Naive thymus-derived CD4-positive, alpha-beta T cell (primary cell): ENCODE measurements around the gene ARMC2. TPM values are rescaled to one million over a fixed set of nuclear protein-coding genes. Genes with fewer than 3 reads are reported as not detected.
A peak's percentile ranks its signal among the peaks of the same experiment; 100 is the strongest.

Source experiments
- ATAC-seq: fragments of 150-1000 bp; cut with Tn5 transposase; 2 replicates; pipeline ENCODE4 v1.10.0; 2021; ENCODE audit warnings: mild to moderate bottlenecking, moderate library complexity
- CTCF ChIA-PET: fragments of 350-600 bp; sonication (Branson Sonifier 250); formaldehyde crosslinking; loops from one replicate; lab custom pipeline; 2021; ENCODE audit warnings: antibody characterized with exemption; lab: Charles Lee
- POLR2A ChIA-PET: fragments of 350-600 bp; sonication (Branson Sonifier 250); formaldehyde crosslinking; loops from one replicate; lab custom pipeline; 2021; ENCODE audit warnings: antibody characterized with exemption, inconsistent platforms; lab: Charles Lee
- DNase-seq, 9 donors: peaks; one replicate each; pipeline versions ENCODE4 v3.0.0 to v3.0.0-alpha.2; 2020 to 2022; ENCODE audit warnings: mixed read lengths in 1 of 9
- H3K27ac ChIP-seq: one replicate; pipeline ENCODE4 v1.7.0; 2013; ENCODE audit warnings: mild to moderate bottlenecking, low read depth, low read length, moderate library complexity
- H3K27me3 ChIP-seq, 2 donors: one replicate each; pipeline ENCODE4 v1.7.0; 2013; ENCODE audit warnings: low read length in 2 of 2, mild to moderate bottlenecking in 2 of 2, moderate library complexity in 2 of 2; ENCODE audit not compliant: control insufficient read depth in 2 of 2, insufficient read depth in 2 of 2
- H3K36me3 ChIP-seq, 3 experiments: 1 replicate in 2 of 3; 2 replicates in 1 of 3; pipeline ENCODE4 v1.7.0; 2013; ENCODE audit warnings: low read length in 3 of 3, mild to moderate bottlenecking in 3 of 3, moderate library complexity in 1 of 3; ENCODE audit not compliant: insufficient read depth in 3 of 3, control insufficient read depth in 2 of 3
- H3K4me1 ChIP-seq, 2 donors: one replicate each; pipeline ENCODE4 v1.7.0; 2013; ENCODE audit warnings: low read length in 2 of 2, mild to moderate bottlenecking in 2 of 2, moderate library complexity in 1 of 2; ENCODE audit not compliant: control insufficient read depth in 2 of 2, insufficient read depth in 2 of 2
- H3K4me3 ChIP-seq: 2 replicates; pipeline ENCODE4 v1.7.0; 2013; ENCODE audit warnings: mild to moderate bottlenecking, low read length
- H3K9me3 ChIP-seq, 3 experiments: 1 replicate in 2 of 3; 2 replicates in 1 of 3; pipeline ENCODE4 v1.7.0; 2013; ENCODE audit warnings: low read length in 3 of 3; ENCODE audit not compliant: control insufficient read depth in 2 of 3
- H3K27ac Mint-ChIP-seq, 9 donors: one replicate each; pipeline ENCODE4 v1.8.0; 2020 to 2022; ENCODE audit warnings: mixed read lengths in 9 of 9, mild to moderate bottlenecking in 8 of 9, moderate library complexity in 5 of 9, inconsistent platforms in 2 of 9
- H3K27me3 Mint-ChIP-seq, 5 donors: one replicate each; pipeline ENCODE4 v1.8.0; 2021 to 2022; ENCODE audit warnings: mixed read lengths in 5 of 5, mild to moderate bottlenecking in 1 of 5
- H3K36me3 Mint-ChIP-seq, 5 donors: one replicate each; pipeline ENCODE4 v1.8.0; 2020 to 2022; ENCODE audit warnings: mixed read lengths in 5 of 5, mild to moderate bottlenecking in 3 of 5, inconsistent platforms in 1 of 5
- H3K4me1 Mint-ChIP-seq, 7 donors: one replicate each; pipeline ENCODE4 v1.8.0; 2020 to 2022; ENCODE audit warnings: mixed read lengths in 7 of 7, mild to moderate bottlenecking in 3 of 7, inconsistent platforms in 1 of 7
- H3K4me3 Mint-ChIP-seq, 10 donors: one replicate each; pipeline ENCODE4 v1.8.0; 2020 to 2022; ENCODE audit warnings: mild to moderate bottlenecking in 10 of 10, mixed read lengths in 10 of 10, moderate library complexity in 6 of 10, inconsistent platforms in 2 of 10
- H3K9me3 Mint-ChIP-seq, 11 donors: one replicate each; pipeline ENCODE4 v1.8.0; 2020 to 2022; ENCODE audit warnings: mixed read lengths in 11 of 11, mild to moderate bottlenecking in 4 of 11, inconsistent platforms in 1 of 11, moderate library complexity in 1 of 11
- intact Hi-C, 2 donors: fragments of 100-400 bp; cut with micrococcal nuclease; formaldehyde crosslinking; loops; one replicate each; pipeline ENCODE4 v1.15.1; 2023
- polyA plus RNA-seq, 2 donors: library from polyadenylated mRNA; unstranded; fragments of 300-500 nt; fragmentation: Illumina TruSeq; gene quantifications; one replicate each; pipeline ENCODE4 v1.2.3, GENCODE V29; 2021
- total RNA-seq, 6 experiments: library from RNA in 5 of 6; stranded (reverse) in 5 of 6; gene quantifications; 1 replicate in 5 of 6; 2 replicates in 1 of 6; pipeline ENCODE4 v1.2.3 and lab custom pipeline; 2021 to 2026

Gene ARMC2
- total and polyA plus RNA-seq, 7 experiments from 2014 or later = 3.6 to 12.7 (median 7.1) TPM

DNA sequence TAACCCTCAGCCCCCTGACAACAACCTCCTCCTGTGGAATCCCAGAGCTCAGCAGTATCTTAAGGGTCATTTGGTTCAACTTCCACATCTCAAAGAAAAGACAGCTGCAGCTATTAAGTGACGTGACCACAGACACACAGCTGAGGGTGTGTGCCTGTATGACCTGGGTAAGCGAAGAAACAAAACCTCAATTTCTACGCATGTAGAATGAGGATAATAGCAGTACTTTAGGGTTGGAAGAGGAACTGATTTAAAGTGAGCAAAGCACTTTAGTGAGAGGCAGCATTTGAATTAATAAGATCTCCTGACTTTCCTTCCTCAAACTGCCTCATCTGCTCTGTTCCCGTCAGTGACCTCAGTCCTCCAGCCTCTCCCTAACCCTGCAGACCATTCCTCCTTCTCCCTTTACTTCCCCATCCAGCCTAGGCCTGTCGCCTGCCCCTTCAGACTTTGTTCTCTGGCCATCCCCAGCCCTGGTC, 6.8 kb upstream of the ARMC2 start:
- DNase-seq = no peak
- POLR2A ChIA-PET = no interaction called here
- Histone ChIP-seq H3K27ac (no peak overlapping the region), H3K9me3 (no peaks in the 10 kb centered on the region), H3K27me3 (no peaks in the 10 kb centered on the region), H3K36me3 (no peaks in the 10 kb centered on the region), H3K4me1 (peaks cover 9 to 18% of the 10 kb centered on the region in 2 donors), H3K4me3 (no peak overlapping the region)
- no peaks in the 10 kb centered on the region for H3K36me3 Mint-ChIP-seq
- no peaks in the 10 kb centered on the region for H3K9me3 Mint-ChIP-seq
- peaks cover 14 to 23% (median 19%) of the 10 kb centered on the region in 7 donors for H3K4me1 Mint-ChIP-seq
- intact Hi-C loops = loop anchor here (10.0 kb wide), 2 partner anchors 547 to 577 kb away; partner anchors contain the start of genes AFG1L (in 1 of the 2) and SNX3 (in 1 of the 2)
- ATAC-seq = peak; percentile 76
- H3K27me3 Mint-ChIP-seq = peaks cover 0 to 52% (median 0%) of the 10 kb centered on the region in 5 donors
- CTCF ChIA-PET = no interaction called here
- peak overlapping the region in 1 of 9 donors; percentile 28 for H3K27ac Mint-ChIP-seq
- no peak overlapping the region for H3K4me3 Mint-ChIP-seq

DNA sequence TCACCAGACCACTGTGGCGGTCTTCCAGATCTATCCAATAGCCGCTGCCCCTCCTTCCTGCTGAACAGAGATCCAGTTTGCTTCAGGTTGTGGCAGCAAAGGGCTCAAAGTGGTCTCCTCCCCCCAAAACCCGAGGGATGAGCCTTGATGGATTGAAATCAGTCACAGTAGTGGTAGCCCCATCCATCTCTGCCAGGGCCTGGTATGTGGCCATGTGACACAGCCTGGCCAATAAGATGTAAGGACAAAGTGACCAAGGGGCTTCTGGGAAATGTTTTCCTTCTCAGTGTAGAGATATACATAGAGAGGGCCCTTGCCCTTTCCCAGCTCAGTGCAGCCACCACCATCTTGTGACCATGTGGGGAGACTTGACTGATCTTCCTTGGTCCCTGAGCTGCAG, 4.1 kb upstream of the ARMC2 start:
- no peaks in the 10 kb centered on the region for H3K9me3 Mint-ChIP-seq
- ATAC-seq (no peak), DNase-seq (no peak)
- POLR2A ChIA-PET = no interaction called here
- Histone ChIP-seq H3K9me3 (no peaks in the 10 kb centered on the region), H3K4me1 (peaks cover 6 to 12% of the 10 kb centered on the region in 2 donors), H3K4me3 (no peak overlapping the region), H3K36me3 (no peaks in the 10 kb centered on the region), H3K27me3 (no peaks in the 10 kb centered on the region), H3K27ac (no peak overlapping the region)
- H3K27me3 Mint-ChIP-seq = peaks cover 0 to 44% (median 0%) of the 10 kb centered on the region in 5 donors
- CTCF ChIA-PET = interaction anchor here (0.5 to 2.0 kb wide), 3 partner anchors 8 to 229 kb away, joined by 3 to 5 read pairs (median 3); no protein-coding TSS in a partner anchor
- H3K4me3 Mint-ChIP-seq = no peak overlapping the region
- intact Hi-C loops = loop anchor here (10.0 kb wide), 2 partner anchors 549 to 579 kb away; partner anchors contain the start of genes AFG1L (in 1 of the 2) and SNX3 (in 1 of the 2)
- H3K27ac Mint-ChIP-seq = no peak overlapping the region
- H3K4me1 Mint-ChIP-seq = peaks cover 5 to 15% (median 13%) of the 10 kb centered on the region in 7 donors
- H3K36me3 Mint-ChIP-seq = no peaks in the 10 kb centered on the region

GRCh38 chr6:108845145-108845544, 3.1 kb upstream of the ARMC2 start:
- Histone ChIP-seq H3K9me3 (no peaks in the 10 kb centered on the region), H3K36me3 (no peaks in the 10 kb centered on the region), H3K27ac (no peak overlapping the region), H3K4me1 (peaks cover 6 to 13% of the 10 kb centered on the region in 2 donors), H3K27me3 (no peaks in the 10 kb centered on the region), H3K4me3 (no peak overlapping the region)
- POLR2A ChIA-PET = interaction anchor here (3.4 kb wide), 1 partner anchor 285 kb away, joined by 8 read pairs; no protein-coding TSS in a partner anchor
- CTCF ChIA-PET = interaction anchor here (0.6 to 2.0 kb wide), 2 partner anchors 206 to 228 kb away, joined by 3 to 5 read pairs; no protein-coding TSS in a partner anchor
- intact Hi-C loops = loop anchor here (5.0 to 10.0 kb wide), 6 partner anchors 47 to 1972 kb away; partner anchors contain the start of genes SNX3 (in 2 of the 2), AFG1L (in 1 of the 2), CDK19 (in 1 of the 2) and SEC63 (in 1 of the 2)
- Mint-ChIP-seq H3K36me3 (no peaks in the 10 kb centered on the region), H3K4me3 (no peak overlapping the region), H3K4me1 (peaks cover 5 to 22% (median 14%) of the 10 kb centered on the region in 7 donors), H3K27me3 (peaks cover 0 to 43% (median 0%) of the 10 kb centered on the region in 5 donors), H3K27ac (no peak overlapping the region), H3K9me3 (no peaks in the 10 kb centered on the region)
- DNase-seq = no peak
- ATAC-seq = no peak

GRCh38 chr6:108846101-108846500, 2.1 kb upstream of the ARMC2 start:
- Histone ChIP-seq H3K36me3 (no peaks in the 10 kb centered on the region), H3K4me1 (peaks cover 6 to 13% of the 10 kb centered on the region in 2 donors), H3K4me3 (no peak overlapping the region), H3K27ac (no peak overlapping the region), H3K9me3 (no peaks in the 10 kb centered on the region), H3K27me3 (no peaks in the 10 kb centered on the region)
- intact Hi-C loops = loop anchor here (5.0 to 10.0 kb wide), 6 partner anchors 46 to 1971 kb away; partner anchors contain the start of genes SNX3 (in 2 of the 2), AFG1L (in 1 of the 2), CDK19 (in 1 of the 2) and SEC63 (in 1 of the 2)
- H3K27ac Mint-ChIP-seq = peak overlapping the region in 2 of 9 donors; percentile 49 to 69
- DNase-seq (no peak), ATAC-seq (no peak)
- H3K4me1 Mint-ChIP-seq = peaks cover 11 to 31% (median 22%) of the 10 kb centered on the region in 7 donors
- ChIA-PET CTCF (interaction anchor here (2.0 kb wide), 1 partner anchor 227 kb away, joined by 5 read pairs; no protein-coding TSS in a partner anchor), POLR2A (interaction anchor here (3.4 kb wide), 1 partner anchor 286 kb away, joined by 8 read pairs; no protein-coding TSS in a partner anchor)
- H3K27me3 Mint-ChIP-seq = peaks cover 0 to 46% (median 0%) of the 10 kb centered on the region in 5 donors
- peak overlapping the region in 3 of 10 donors; percentile 2 to 44 (median 14) for H3K4me3 Mint-ChIP-seq
- H3K9me3 Mint-ChIP-seq = no peaks in the 10 kb centered on the region
- no peaks in the 10 kb centered on the region for H3K36me3 Mint-ChIP-seq

- Mint-ChIP-seq H3K27ac (peak overlapping the region in 2 of 9 donors; percentile 49 to 69), H3K4me3 (peak overlapping the region in 3 of 10 donors; percentile 2 to 44 (median 29)), H3K27me3 (peaks cover 0 to 43% (median 0%) of the 10 kb centered on the region in 5 donors), H3K9me3 (no peaks in the 10 kb centered on the region), H3K36me3 (no peaks in the 10 kb centered on the region), H3K4me1 (peaks cover 11 to 35% (median 27%) of the 10 kb centered on the region in 7 donors)
- DNase-seq = no peak
- Histone ChIP-seq H3K27me3 (no peaks in the 10 kb centered on the region), H3K27ac (no peak overlapping the region), H3K9me3 (no peaks in the 10 kb centered on the region), H3K4me1 (peaks cover 6 to 13% of the 10 kb centered on the region in 2 donors), H3K36me3 (no peaks in the 10 kb centered on the region), H3K4me3 (no peak overlapping the region)
- ATAC-seq = no peak
- CTCF ChIA-PET = interaction anchor here (1.4 kb wide), 1 partner anchor 226 kb away, joined by 6 read pairs; no protein-coding TSS in a partner anchor
- POLR2A ChIA-PET = interaction anchor here (0.7 to 3.4 kb wide), 4 partner anchors 248 to 1303 kb away, joined by 3 to 9 read pairs (median 7); partner anchors contain the start of gene SESN1
- intact Hi-C loops = loop anchor here (5.0 to 10.0 kb wide), 6 partner anchors 46 to 1971 kb away; partner anchors contain the start of genes SNX3 (in 2 of the 2), AFG1L (in 1 of the 2), CDK19 (in 1 of the 2) and SEC63 (in 1 of the 2)
These were observed 1.6 kb upstream of the ARMC2 start for GRCh38 chr6:108846628-108847027.

GRCh38 chr6:108847738-108848115, 495 bp upstream of the ARMC2 start:
- ChIA-PET CTCF (interaction anchor here (0.8 to 1.4 kb wide), 2 partner anchors 9 to 225 kb away, joined by 3 to 6 read pairs; no protein-coding TSS in a partner anchor), POLR2A (interaction anchor here (0.6 to 3.4 kb wide), 9 partner anchors 9 to 290 kb away, joined by 3 to 9 read pairs (median 4); partner anchors contain the start of gene SESN1)
- no peaks in the 10 kb centered on the region for H3K9me3 Mint-ChIP-seq
- peaks cover 0 to 40% (median 0%) of the 10 kb centered on the region in 5 donors for H3K27me3 Mint-ChIP-seq
- peaks cover 6 to 13% of the 10 kb centered on the region in 2 donors for H3K4me1 ChIP-seq
- no peaks in the 10 kb centered on the region for H3K27me3 ChIP-seq
- intact Hi-C loops = loop anchor here (1.0 to 10.0 kb wide), 18 partner anchors 12 to 1970 kb away; partner anchors contain the start of genes SNX3 (in 2 of the 2), AFG1L (in 1 of the 2), CD164 (in 1 of the 2) and CDK19 (in 1 of the 2)
- H3K4me3 ChIP-seq = peak overlapping the region; percentile 90
- H3K36me3 Mint-ChIP-seq = no peaks in the 10 kb centered on the region
- H3K36me3 ChIP-seq = no peaks in the 10 kb centered on the region
- peak overlapping the region; percentile 69 for H3K27ac ChIP-seq
- ATAC-seq (no peak), DNase-seq (no peak)
- H3K4me3 Mint-ChIP-seq = peak overlapping the region; percentile 75 to 93 (median 88)
- H3K27ac Mint-ChIP-seq = peak overlapping the region; percentile 72 to 93 (median 85)
- H3K9me3 ChIP-seq = no peaks in the 10 kb centered on the region
- peaks cover 11 to 39% (median 29%) of the 10 kb centered on the region in 7 donors for H3K4me1 Mint-ChIP-seq
